ENCODE data around the gene IL19. TPM values are rescaled to one million over a fixed set of nuclear protein-coding genes. Genes with fewer than 3 reads are reported as not detected.
"Not testable (repeated sequence)": the region's sequence is repeated elsewhere in the genome, so short reads cannot be mapped to it uniquely, and the experiment has no call there.

IL19 gene
- total RNA-seq, 1 donor from 2014 or later = not detected

GRCh38 chr1:206774093-206774492 is 3.5 kb downstream of the IL19 start:
- H3K27me3 Mint-ChIP-seq (ENCODE audit: low read depth) = no peaks in the 10 kb centered on the region
- H3K36me3 Mint-ChIP-seq (ENCODE audit: low read depth) = no peaks in the 10 kb centered on the region
- TF ChIP-seq CTCF (conservative IDR thresholded peaks at IDR 0.05) = no peak
- no peak for DNase-seq (ENCODE audit: low read depth, low spot score)
- H3K4me1 Mint-ChIP-seq = peaks cover 21% of the 10 kb centered on the region
- H3K4me3 Mint-ChIP-seq = no peak overlapping the region
- no peak overlapping the region for H3K27ac Mint-ChIP-seq (ENCODE audit: unreplicated experiment)
- H3K9me3 Mint-ChIP-seq = no peaks in the 10 kb centered on the region

- Mint-ChIP-seq H3K36me3 (ENCODE audit: low read depth) (no peaks in the 10 kb centered on the region), H3K27ac (ENCODE audit: unreplicated experiment) (no peak overlapping the region), H3K9me3 (no peaks in the 10 kb centered on the region)
These were observed 5.7 kb downstream of the IL19 start for GRCh38 chr1:206776229-206776628.

GRCh38 chr1:206778031-206778430 is 7.5 kb downstream of the IL19 start:
- no peaks in the 10 kb centered on the region for H3K9me3 Mint-ChIP-seq
- H3K27ac Mint-ChIP-seq (ENCODE audit: unreplicated experiment) = no peak overlapping the region
- no peak overlapping the region for H3K4me3 Mint-ChIP-seq
- no peaks in the 10 kb centered on the region for H3K27me3 Mint-ChIP-seq (ENCODE audit: low read depth)
- no peak for DNase-seq (ENCODE audit: low read depth, low spot score)
- H3K36me3 Mint-ChIP-seq (ENCODE audit: low read depth) = no peaks in the 10 kb centered on the region
- no peak for TF ChIP-seq CTCF (conservative IDR thresholded peaks at IDR 0.05)
- H3K4me1 Mint-ChIP-seq = peaks cover 3% of the 10 kb centered on the region

More at GRCh38 chr1:206776229-206776628, 5.7 kb downstream of the IL19 start:
- H3K4me1 Mint-ChIP-seq = peaks cover under 1% of the 10 kb centered on the region
- TF ChIP-seq CTCF (conservative IDR thresholded peaks at IDR 0.05) = no peak
- DNase-seq (ENCODE audit: low read depth, low spot score) = no peak
- no peaks in the 10 kb centered on the region for H3K27me3 Mint-ChIP-seq (ENCODE audit: low read depth)
- no peak overlapping the region for H3K4me3 Mint-ChIP-seq

GRCh38 chr1:206778911-206779310 is 8.3 kb downstream of the IL19 start:
- not testable (repeated sequence) for H3K4me3 Mint-ChIP-seq; DNase-seq (ENCODE audit: low read depth, low spot score); H3K9me3 Mint-ChIP-seq; H3K4me1 Mint-ChIP-seq; H3K27ac Mint-ChIP-seq (ENCODE audit: unreplicated experiment); H3K27me3 Mint-ChIP-seq (ENCODE audit: low read depth); H3K36me3 Mint-ChIP-seq (ENCODE audit: low read depth)

- H3K36me3 Mint-ChIP-seq (ENCODE audit: low read depth) = no peaks in the 10 kb centered on the region
- no peak overlapping the region for H3K27ac Mint-ChIP-seq (ENCODE audit: unreplicated experiment)
- H3K4me3 Mint-ChIP-seq = no peak overlapping the region
- no peaks in the 10 kb centered on the region for H3K9me3 Mint-ChIP-seq
- H3K27me3 Mint-ChIP-seq (ENCODE audit: low read depth) = no peaks in the 10 kb centered on the region
- no peak for DNase-seq (ENCODE audit: low read depth, low spot score)
- no peak for TF ChIP-seq CTCF (conservative IDR thresholded peaks at IDR 0.05)
- peaks cover 10% of the 10 kb centered on the region for H3K4me1 Mint-ChIP-seq
These were observed 9.1 kb downstream of the IL19 start for GRCh38 chr1:206779638-206780037.

- no peak overlapping the region for H3K27ac Mint-ChIP-seq (ENCODE audit: unreplicated experiment)
These were observed 11.9 kb downstream of the IL19 start for GRCh38 chr1:206782448-206782847.

More at GRCh38 chr1:206782448-206782847, 11.9 kb downstream of the IL19 start:
- DNase-seq (ENCODE audit: low read depth, low spot score) = no peak
- Mint-ChIP-seq H3K27me3 (ENCODE audit: low read depth) (no peaks in the 10 kb centered on the region), H3K4me3 (no peak overlapping the region), H3K4me1 (peaks cover 34% of the 10 kb centered on the region), H3K36me3 (ENCODE audit: low read depth) (no peaks in the 10 kb centered on the region), H3K9me3 (peaks cover 8% of the 10 kb centered on the region)
- TF ChIP-seq CTCF (conservative IDR thresholded peaks at IDR 0.05) = no peak
